NCI-H2171 (cell line): ENCODE results near the gene CHST11.

Source experiments
- DNase-seq: peaks from one replicate; lab custom pipeline; 2025; lab: John Stamatoyannopoulos, UW

The CHST11 gene

DNA sequence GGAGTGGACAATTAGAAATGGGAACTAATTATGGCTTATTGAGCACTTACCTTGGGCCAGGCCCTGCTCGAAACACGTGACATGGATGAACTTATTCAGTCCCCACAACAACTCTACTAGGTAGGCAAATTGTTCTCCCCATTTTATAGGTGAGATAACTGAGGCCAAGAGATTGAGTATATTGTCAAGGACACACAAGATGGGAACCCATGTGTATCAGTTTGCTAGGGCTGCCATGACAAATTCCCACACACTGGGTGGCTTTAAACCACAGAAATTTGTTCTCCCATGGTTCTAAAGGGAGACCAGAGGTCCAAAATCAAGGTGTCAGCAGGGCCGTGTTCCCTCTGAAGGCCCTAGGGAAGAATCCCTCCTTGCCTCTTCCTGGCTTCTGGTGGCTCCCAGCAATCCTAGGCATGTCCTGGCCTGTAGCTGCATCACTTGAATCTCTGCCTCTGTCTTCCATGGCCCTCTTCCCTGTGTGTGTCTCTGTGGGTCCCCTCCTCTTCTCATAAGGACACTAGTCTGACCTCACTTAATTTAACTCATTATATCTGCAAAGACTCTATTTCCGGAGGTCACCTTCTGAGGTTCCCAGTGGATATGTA, 128.8 kb downstream of the CHST11 start:
- no peak for DNase-seq

DNA sequence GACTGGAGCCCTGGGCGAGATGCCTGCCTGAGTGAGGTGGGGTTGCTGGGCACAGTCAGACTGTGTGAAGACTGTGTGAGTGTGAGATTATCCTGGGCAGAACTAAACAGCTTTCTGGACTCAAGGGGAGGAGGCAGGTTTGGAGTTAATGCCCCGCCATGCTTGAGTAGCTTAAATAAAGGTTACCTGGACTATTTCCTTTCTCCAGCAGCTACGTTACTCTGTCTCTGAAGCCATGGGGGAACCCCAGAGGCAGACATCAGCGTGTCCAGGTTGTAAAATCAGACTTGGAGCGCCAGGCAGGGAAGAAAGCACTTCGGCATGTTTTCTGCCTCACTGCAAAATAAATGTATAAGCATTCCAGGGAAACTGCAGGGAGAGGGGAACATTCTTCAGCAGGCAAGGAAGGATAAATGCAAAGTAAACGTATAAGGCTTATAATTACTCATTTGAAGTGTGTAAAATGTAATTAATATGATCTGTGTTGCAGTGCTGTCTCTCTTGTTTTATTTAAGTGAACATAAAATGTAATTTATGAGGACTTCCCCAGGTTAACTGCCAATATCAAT, 129.7 kb downstream of the CHST11 start:
- DNase-seq, result no peak

DNA sequence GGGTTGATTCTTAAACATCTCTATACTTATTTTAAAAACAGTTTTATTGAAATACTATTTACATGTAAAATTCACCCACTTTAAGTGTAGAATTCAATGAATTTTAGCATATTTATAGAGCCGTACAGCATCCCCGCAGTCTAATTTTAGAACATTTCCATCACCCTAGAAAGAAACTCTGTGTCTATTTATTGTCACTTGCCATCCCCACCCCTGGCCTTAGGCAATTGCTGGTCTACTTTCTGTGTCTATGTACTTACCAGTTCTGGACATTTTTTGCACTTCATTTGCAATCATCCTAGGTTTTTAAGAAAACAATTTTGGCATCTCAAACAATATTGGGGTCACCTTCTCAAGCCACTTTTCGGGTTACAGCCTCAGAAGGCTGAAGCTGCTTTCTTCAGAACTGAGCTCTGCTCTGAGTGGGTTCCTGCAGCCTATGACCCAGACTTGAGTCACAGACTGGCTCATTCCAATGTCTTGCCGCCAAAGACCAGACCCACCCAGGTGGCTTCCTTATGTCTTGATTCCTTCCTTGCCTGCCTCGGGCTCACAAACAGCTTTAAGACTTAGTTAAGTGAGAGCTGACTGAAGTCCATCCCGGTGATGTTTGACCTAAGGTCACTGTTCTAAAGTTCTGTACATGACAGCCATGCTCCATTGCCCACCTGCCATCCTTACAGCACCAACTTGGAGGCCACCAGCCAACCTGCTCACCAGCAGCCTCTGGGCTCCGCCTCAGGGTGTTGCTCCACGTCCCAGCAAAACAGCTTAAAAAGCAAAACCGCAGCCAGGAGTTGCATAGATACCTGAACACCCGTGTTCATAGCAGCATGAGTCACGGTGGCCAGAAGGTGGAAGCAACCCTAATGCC, 131.5 kb downstream of the CHST11 start:
- no peak for DNase-seq

- DNase-seq, result no peak
These were observed 132.3 kb downstream of the CHST11 start for GRCh38 chr12:104588921-104589590.

DNA sequence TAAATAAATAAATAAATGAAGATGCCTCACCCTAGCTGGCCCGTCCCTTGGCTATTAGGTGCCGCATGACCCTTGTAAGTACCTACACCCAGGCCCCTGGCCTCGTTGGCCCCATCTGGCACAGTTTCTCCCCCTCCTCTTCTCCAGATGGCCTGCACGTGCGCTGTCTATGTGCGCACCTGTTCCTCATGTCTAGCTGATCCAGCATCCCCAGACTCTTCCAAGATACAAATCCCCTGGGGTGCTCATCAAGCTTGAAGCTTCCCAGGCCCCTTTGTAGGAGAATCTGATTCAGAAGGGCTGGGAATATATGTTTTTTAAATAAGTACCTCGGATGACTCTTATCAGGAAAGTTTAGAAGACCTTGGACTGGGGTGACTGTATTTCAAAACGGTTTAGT, 133.3 kb downstream of the CHST11 start:
- DNase-seq, result peak; percentile 57

GRCh38 chr12:104591257-104591885, 134.6 kb downstream of the CHST11 start:
- DNase-seq, result no peak

GRCh38 chr12:104593482-104593881, 136.7 kb downstream of the CHST11 start:
- DNase-seq, result no peak

DNA sequence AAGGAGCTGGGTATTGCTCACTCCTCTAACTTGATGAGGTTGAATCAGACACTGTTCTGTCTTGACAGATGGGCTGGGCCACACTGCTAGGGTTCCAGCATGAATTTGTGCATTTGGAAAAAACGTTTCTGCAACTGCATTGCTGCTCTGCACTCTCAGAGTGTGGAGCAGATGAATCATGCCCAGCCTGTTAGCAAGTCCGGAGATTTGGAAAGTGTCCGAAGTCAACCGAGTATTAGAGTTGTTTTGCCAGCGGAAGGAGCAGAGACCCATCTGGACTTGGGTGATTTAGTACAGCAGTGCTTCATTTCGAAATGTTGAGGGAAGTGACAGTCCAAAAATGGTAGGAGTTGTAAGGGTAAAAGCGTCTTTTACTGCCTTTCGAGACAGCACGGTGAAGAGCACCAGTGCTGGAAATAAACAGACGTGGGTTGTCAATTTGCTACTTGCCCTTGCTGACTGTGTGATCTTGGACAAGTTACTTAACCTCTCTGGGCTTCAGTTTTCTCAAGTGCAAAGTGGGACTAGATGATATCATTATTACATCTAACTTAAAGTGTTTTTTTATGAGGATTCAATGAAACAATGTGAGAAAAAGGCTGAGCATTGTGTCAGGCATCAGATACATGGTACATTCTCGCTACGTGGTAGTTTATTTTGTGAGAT, 139.5 kb downstream of the CHST11 start:
- DNase-seq, result no peak

GRCh38 chr12:104596898-104597843, 140.4 kb downstream of the CHST11 start:
- no peak for DNase-seq

GRCh38 chr12:104598342-104599271, 141.9 kb downstream of the CHST11 start:
- DNase-seq, result no peak

DNA sequence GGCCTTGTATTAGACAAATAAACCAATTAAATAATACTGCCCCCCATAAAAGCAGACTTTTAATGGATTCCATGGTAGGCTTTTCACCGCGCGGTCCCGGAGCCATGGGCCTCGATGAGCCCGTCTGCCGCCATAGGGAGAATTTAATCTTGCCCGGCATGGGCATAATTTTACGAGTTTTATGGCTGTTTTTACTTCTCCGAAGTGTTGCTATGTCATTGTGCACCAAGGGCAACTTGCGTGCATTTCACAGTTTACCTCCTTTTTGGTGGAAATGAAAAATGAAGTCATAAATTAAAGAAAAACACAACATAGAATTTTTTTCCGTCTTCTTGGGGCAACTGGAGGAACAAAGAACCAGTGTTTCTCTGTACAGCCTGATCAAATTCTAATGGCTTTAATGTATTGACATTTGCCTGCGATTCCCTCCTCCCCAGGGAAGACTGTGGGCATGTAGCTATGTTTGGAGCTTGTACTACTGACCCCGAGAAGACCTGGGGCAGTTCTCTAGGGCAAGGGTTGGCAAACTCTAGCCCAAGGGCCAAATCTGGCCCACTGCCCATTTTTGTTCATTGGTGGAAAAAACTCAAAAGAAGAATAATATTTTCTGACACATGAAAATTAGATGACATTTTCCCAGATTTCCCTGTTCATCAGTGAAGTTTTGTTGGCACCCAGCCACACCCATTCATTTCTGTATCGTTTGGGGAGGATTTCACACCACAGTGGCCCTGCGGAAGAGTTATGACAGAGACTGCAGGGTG, 142.7 kb downstream of the CHST11 start:
- no peak for DNase-seq

GRCh38 chr12:104600036-104600712, 143.4 kb downstream of the CHST11 start:
- no peak for DNase-seq

DNA sequence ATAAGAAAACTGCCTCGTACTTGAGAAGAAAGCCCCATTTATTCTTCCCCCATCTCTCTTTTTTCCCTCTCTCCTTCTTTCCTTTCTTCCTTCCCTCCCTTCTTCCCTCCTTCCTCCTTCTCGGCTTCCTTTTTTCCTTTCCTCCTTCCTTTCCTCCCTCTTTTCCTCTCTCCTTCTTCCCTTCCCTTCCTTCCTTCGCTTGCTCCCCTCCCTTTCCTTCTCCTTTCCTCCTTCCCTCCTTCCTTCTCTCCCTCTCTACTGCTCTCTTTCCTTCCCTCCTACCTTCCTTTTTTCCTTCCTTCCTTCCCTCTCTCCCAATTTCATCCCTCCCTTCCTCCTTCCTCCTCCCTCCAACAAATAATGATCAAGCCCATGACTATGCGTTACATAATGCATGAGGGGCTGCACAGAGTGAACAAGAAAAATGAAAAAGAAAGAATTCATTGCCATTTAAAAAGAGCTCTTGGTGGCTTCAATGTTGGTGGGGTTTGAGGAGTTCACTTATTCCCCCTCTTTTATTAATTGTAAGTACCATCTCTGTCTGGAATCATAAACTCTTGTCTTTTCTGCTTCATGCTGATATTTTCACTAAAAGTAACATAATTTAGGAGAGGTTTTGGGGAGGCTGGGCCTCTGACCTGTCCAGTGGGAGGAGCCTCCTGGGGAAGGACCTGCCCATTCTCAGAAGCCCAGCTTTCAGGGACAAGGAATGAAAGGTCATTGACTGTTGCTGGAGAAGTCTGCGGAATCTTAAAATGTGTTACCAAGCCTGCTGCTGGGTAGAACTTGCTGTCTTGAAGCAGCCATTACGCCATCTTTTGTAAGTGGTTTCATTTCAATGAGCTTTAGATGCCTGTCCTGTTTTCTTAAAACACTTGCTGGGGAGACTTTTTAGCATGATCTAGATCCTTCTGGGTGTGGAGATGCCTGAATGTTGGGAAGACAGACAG, 144.3 kb downstream of the CHST11 start:
- no peak for DNase-seq

DNA sequence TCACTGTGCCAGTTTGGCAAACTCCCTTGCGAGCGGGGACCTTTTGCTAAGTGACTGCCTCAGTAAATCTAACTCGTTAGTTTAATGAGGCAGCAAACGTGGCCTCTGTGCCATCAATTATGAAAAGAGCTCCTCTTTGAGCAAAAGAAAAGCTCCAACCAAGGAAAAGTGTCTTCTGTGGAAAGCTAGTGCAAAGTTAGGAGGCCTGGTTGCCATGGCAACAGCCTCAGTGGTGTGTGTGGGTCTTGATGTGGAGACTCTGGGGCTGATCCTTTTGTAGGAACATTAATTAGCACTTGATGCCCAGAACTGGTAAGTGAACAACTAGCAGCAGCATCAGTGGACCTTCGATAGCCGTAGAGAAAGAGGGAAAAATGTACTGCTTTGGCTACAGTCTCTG, 145.7 kb downstream of the CHST11 start:
- no peak for DNase-seq

- no peak for DNase-seq
These were observed 146.1 kb downstream of the CHST11 start for GRCh38 chr12:104602896-104603295.

DNA sequence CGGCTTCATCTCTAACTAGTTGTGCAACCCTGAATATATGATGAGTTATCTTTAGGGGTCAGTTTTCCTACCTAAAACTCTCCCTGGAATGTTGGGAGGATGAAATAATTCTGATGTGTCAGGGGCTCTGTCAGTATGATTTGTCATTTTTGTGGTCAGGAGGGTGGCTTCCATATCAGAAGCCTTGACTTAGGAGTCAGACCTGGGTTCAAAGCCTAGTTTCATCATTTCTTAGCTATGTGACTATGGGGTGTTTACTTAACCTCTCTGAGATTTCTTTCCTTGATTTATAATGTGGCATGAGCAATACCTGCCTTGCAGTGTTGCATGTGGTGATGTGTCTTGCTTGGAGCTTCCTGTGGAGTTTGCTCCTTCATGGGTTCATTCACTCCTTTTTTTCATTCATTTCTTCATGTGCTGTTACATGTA, 146.8 kb downstream of the CHST11 start:
- DNase-seq, result no peak
